Gastrocnemius medialis (tissue), 4 donors: ENCODE results near the gene BCCIP.

Experiments
- CTCF ChIP-seq, 5 experiments: fragments of 450-650 bp in 3 of 5; fragments of 200-600 bp in 2 of 5; sonication (generic) in 2 of 5; IDR thresholded peaks in 4 of 5; conservative IDR thresholded peaks in 1 of 5; 1 replicate in 4 of 5; 2 replicates in 1 of 5; pipeline ENCODE4 v1.5.1; 2016 to 2019; ENCODE audit warnings: antibody characterized with exemption in 5 of 5, mild to moderate bottlenecking in 3 of 5, moderate library complexity in 3 of 5
- POLR2A ChIP-seq, 2 donors: fragments of 450-650 bp; IDR thresholded peaks; one replicate each; pipeline ENCODE4 v1.6.1; 2017; ENCODE audit warnings: antibody characterized with exemption in 2 of 2, mild to moderate bottlenecking in 2 of 2, moderate library complexity in 2 of 2

- TF ChIP-seq POLR2A (IDR thresholded peaks at IDR 0.05) = no peak
- no peak for TF ChIP-seq CTCF (IDR thresholded peaks at IDR 0.05 in 4 of 5, conservative IDR thresholded peaks at IDR 0.05 in 1 of 5)
Measured at GRCh38 chr10:125850766-125851731, 27.7 kb downstream of the BCCIP start.
